ENCODE results near the gene MYO9A. TPM values are rescaled to one million over a fixed set of nuclear protein-coding genes. Genes with fewer than 3 reads are reported as not detected.
"Not testable (repeated sequence)": the region's sequence is repeated elsewhere in the genome, so short reads cannot be mapped to it uniquely, and the experiment has no call there.

Gene MYO9A
- total RNA-seq, 1 donor from 2014 or later, result 39.2 TPM

DNA sequence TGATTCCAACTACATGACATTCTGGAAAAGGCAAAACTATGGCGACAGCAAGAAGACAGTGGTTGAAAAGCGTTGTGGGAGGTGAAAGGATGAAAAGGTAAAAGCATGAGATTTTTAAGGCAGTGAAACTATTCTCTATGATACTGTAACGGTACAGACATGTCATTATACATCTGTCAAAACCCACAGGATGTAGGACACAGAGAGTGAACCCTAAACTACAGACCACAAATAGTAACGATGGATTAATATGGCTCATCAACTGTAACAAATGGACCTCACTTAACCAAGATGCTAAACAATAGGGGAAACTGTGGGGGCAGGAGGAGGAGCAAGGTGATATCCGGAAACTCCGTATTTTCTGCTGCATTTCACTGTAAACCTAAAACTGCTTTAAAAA, 39.1 kb downstream of the MYO9A start:
- TF ChIP-seq, protein P1, sequence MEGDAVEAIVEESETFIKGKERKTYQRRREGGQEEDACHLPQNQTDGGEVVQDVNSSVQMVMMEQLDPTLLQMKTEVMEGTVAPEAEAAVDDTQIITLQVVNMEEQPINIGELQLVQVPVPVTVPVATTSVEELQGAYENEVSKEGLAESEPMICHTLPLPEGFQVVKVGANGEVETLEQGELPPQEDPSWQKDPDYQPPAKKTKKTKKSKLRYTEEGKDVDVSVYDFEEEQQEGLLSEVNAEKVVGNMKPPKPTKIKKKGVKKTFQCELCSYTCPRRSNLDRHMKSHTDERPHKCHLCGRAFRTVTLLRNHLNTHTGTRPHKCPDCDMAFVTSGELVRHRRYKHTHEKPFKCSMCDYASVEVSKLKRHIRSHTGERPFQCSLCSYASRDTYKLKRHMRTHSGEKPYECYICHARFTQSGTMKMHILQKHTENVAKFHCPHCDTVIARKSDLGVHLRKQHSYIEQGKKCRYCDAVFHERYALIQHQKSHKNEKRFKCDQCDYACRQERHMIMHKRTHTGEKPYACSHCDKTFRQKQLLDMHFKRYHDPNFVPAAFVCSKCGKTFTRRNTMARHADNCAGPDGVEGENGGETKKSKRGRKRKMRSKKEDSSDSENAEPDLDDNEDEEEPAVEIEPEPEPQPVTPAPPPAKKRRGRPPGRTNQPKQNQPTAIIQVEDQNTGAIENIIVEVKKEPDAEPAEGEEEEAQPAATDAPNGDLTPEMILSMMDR (IDR thresholded peaks at IDR 0.05; ENCODE audit: unreplicated experiment), result no peak
- Mint-ChIP-seq H3K36me3 (ENCODE audit: low read depth, unreplicated experiment) (no peaks in the 10 kb centered on the region), H3K4me3 (ENCODE audit: unreplicated experiment) (no peak overlapping the region), H3K4me1 (ENCODE audit: unreplicated experiment) (no peaks in the 10 kb centered on the region), H3K27ac (ENCODE audit: unreplicated experiment) (no peak overlapping the region), H3K27me3 (ENCODE audit: unreplicated experiment) (no peaks in the 10 kb centered on the region), H3K9me3 (ENCODE audit: unreplicated experiment) (no peaks in the 10 kb centered on the region)
- DNase-seq (ENCODE audit: low spot score), result no peak

DNA sequence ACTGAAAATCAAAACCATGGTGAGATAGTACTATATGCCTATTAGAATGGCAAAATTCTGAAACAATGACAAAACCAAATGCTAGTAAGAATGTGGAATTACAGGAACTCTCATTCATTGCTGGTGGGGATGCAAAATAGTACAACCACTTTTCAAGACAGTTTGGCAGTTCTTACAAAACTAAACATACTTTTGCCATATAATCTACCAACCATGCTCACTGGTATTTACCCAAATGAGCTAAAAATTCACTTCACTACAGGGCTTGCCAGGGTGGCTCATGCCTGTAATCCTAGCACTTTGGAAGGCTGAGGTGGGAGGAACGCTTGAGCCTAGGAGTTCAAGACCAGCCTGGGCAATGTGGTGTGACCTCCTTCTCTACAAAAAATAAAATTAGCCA, 40.0 kb downstream of the MYO9A start:
- H3K27me3 Mint-ChIP-seq (ENCODE audit: unreplicated experiment), result no peaks in the 10 kb centered on the region
- no peak overlapping the region for H3K27ac Mint-ChIP-seq (ENCODE audit: unreplicated experiment)
- no peaks in the 10 kb centered on the region for H3K9me3 Mint-ChIP-seq (ENCODE audit: unreplicated experiment)
- no peak for DNase-seq (ENCODE audit: low spot score)
- TF ChIP-seq, protein P1 (IDR thresholded peaks at IDR 0.05; ENCODE audit: unreplicated experiment), result no peak
- H3K4me3 Mint-ChIP-seq (ENCODE audit: unreplicated experiment), result no peak overlapping the region
- H3K36me3 Mint-ChIP-seq (ENCODE audit: low read depth, unreplicated experiment), result no peaks in the 10 kb centered on the region
- H3K4me1 Mint-ChIP-seq (ENCODE audit: unreplicated experiment), result no peaks in the 10 kb centered on the region

DNA sequence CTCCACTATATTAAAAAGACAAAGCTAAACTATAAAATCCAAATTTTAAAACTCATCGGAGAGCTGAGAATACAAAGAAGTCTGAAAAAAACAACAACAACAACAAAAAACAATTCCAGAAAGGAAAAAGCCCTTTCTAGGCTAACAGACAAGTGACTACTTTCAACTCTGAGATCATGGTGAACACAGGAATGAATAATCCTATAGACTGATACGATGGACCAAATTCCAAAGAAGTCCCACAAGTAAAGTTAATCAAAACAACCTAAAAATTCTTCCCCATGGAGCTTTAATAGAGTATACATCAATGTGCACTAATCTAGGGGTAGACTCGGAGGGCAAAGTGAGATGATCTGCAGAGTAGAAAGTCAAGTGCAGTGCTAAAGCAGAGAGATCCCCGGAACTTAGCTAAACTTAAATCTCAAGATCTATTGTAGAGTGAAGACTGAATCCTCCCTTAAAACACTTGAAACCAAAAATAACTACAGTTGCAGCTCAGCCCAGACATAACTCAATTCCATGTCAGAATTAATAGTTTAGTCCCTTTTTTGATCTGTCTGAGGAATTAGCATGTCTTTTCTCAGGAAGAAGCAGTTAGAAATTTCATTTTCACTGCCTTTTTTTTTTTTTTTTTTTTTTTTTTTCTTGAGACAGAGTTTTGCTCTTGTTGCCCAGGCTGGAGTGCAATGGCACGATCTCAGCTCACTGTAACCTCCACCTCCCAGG, 43.5 kb downstream of the MYO9A start:
- Mint-ChIP-seq H3K4me1 (ENCODE audit: unreplicated experiment) (no peaks in the 10 kb centered on the region), H3K27ac (ENCODE audit: unreplicated experiment) (no peak overlapping the region), H3K36me3 (ENCODE audit: low read depth, unreplicated experiment) (no peaks in the 10 kb centered on the region), H3K27me3 (ENCODE audit: unreplicated experiment) (peaks cover 2% of the 10 kb centered on the region), H3K9me3 (ENCODE audit: unreplicated experiment) (no peaks in the 10 kb centered on the region), H3K4me3 (ENCODE audit: unreplicated experiment) (no peak overlapping the region)
- TF ChIP-seq, protein P1 (IDR thresholded peaks at IDR 0.05; ENCODE audit: unreplicated experiment), result no peak
- DNase-seq (ENCODE audit: low spot score), result no peak

DNA sequence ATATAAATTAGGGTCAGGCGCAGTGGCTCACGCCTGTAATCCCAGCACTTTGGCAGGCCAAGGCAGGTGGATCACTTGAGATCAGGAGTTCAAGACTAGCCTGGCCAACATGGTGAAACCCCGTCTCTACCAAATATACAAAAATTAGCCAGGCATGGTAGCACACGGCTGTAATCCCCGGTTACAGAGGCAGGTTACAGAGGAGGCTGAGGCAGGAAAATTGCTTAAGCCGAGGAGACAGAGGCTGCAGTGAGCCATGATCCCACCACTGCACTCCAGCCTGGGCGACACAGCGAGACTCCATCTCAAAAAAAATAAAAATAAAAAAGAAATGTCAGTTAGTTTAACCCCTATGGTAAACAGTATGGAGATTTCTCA, 46.5 kb downstream of the MYO9A start:
- not testable (repeated sequence) for H3K36me3 Mint-ChIP-seq (ENCODE audit: low read depth, unreplicated experiment); DNase-seq (ENCODE audit: low spot score); H3K27me3 Mint-ChIP-seq (ENCODE audit: unreplicated experiment); H3K27ac Mint-ChIP-seq (ENCODE audit: unreplicated experiment); H3K4me1 Mint-ChIP-seq (ENCODE audit: unreplicated experiment); H3K4me3 Mint-ChIP-seq (ENCODE audit: unreplicated experiment); H3K9me3 Mint-ChIP-seq (ENCODE audit: unreplicated experiment)

DNA sequence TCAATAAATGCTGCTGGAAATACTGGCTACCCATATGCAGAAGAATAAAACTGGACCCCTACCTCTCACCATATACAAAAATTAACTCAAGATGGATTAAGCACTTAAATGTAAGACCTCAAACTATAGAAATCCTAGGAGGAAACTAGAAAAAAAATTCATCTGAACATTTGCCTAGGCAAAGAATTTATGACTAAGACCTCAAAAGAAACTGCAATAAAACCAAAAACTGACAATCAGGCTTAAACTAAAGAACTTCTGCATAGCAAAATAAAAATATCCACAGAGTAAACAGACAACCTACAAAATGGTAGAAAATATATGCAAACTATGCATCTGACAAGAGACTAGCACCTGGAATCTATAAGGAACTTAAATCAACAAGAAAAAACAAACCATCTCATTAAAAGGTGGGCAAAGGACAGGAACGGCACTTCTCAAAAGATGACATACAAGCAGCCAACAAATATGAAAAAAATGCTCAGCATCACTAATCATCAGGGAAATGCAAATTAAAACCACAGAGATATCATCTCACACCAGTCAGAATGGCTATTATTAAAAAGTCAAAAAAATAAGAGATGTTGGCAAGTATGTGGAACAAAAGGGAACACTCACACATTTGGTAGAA, 47.0 kb downstream of the MYO9A start:
- H3K36me3 Mint-ChIP-seq (ENCODE audit: low read depth, unreplicated experiment), result no peaks in the 10 kb centered on the region
- TF ChIP-seq, protein P1 (IDR thresholded peaks at IDR 0.05; ENCODE audit: unreplicated experiment), result no peak
- DNase-seq (ENCODE audit: low spot score), result no peak
- no peak overlapping the region for H3K27ac Mint-ChIP-seq (ENCODE audit: unreplicated experiment)
- H3K4me3 Mint-ChIP-seq (ENCODE audit: unreplicated experiment), result no peak overlapping the region
- H3K27me3 Mint-ChIP-seq (ENCODE audit: unreplicated experiment), result peaks cover 2% of the 10 kb centered on the region
- H3K9me3 Mint-ChIP-seq (ENCODE audit: unreplicated experiment), result no peaks in the 10 kb centered on the region
- H3K4me1 Mint-ChIP-seq (ENCODE audit: unreplicated experiment), result no peaks in the 10 kb centered on the region

All from endothelial cell (in vitro differentiated cells).